ENCODE results near the gene MAN1C1. TPM values are rescaled to one million over a fixed set of nuclear protein-coding genes. Genes with fewer than 3 reads are reported as not detected.

Gene MAN1C1
- total and polyA plus RNA-seq, 9 of the 15 experiments (the other 6 are each of a cell fraction or from before 2014, with no cell fraction given), result 0.04 to 0.44 (median 0.10) TPM; not detected in 3

GRCh38 chr1:25695090-25695770 lies 78.6 kb downstream of the MAN1C1 start (continued):
- no peak for TF ChIP-seq ZBTB33 (CRISPR knock-in tag; IDR thresholded peaks at IDR 0.05)
- TF ChIP-seq MNT (conservative IDR thresholded peaks at IDR 0.05), result peak in 1 of 2 experiments; percentile 27; a peak in 1 of 4 replicates
- peak; percentile 73 for TF ChIP-seq BHLHE40 (IDR thresholded peaks at IDR 0.05; ENCODE audit: low read length)
- TF ChIP-seq CXXC5 (CRISPR knock-in tag; IDR thresholded peaks at IDR 0.05), result 0 out of 2 replicates have a peak, but pooled peaks have one; percentile 35
- TF ChIP-seq TEAD1 (CRISPR knock-in tag; IDR thresholded peaks at IDR 0.05), result 0 out of 4 replicates have a peak, but pooled peaks of 1 of the 2 experiments have one; percentile 49
- TF ChIP-seq, protein P1, sequence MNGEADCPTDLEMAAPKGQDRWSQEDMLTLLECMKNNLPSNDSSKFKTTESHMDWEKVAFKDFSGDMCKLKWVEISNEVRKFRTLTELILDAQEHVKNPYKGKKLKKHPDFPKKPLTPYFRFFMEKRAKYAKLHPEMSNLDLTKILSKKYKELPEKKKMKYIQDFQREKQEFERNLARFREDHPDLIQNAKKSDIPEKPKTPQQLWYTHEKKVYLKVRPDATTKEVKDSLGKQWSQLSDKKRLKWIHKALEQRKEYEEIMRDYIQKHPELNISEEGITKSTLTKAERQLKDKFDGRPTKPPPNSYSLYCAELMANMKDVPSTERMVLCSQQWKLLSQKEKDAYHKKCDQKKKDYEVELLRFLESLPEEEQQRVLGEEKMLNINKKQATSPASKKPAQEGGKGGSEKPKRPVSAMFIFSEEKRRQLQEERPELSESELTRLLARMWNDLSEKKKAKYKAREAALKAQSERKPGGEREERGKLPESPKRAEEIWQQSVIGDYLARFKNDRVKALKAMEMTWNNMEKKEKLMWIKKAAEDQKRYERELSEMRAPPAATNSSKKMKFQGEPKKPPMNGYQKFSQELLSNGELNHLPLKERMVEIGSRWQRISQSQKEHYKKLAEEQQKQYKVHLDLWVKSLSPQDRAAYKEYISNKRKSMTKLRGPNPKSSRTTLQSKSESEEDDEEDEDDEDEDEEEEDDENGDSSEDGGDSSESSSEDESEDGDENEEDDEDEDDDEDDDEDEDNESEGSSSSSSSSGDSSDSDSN (IDR thresholded peaks at IDR 0.05; ENCODE audit: borderline replicate concordance in 1 of 2, low read depth in 2 of 2, low read length in 2 of 2), result 0 out of 4 replicates have a peak, but pooled peaks of 1 of the 2 experiments have one; percentile 36
- TF ChIP-seq, protein P2, sequence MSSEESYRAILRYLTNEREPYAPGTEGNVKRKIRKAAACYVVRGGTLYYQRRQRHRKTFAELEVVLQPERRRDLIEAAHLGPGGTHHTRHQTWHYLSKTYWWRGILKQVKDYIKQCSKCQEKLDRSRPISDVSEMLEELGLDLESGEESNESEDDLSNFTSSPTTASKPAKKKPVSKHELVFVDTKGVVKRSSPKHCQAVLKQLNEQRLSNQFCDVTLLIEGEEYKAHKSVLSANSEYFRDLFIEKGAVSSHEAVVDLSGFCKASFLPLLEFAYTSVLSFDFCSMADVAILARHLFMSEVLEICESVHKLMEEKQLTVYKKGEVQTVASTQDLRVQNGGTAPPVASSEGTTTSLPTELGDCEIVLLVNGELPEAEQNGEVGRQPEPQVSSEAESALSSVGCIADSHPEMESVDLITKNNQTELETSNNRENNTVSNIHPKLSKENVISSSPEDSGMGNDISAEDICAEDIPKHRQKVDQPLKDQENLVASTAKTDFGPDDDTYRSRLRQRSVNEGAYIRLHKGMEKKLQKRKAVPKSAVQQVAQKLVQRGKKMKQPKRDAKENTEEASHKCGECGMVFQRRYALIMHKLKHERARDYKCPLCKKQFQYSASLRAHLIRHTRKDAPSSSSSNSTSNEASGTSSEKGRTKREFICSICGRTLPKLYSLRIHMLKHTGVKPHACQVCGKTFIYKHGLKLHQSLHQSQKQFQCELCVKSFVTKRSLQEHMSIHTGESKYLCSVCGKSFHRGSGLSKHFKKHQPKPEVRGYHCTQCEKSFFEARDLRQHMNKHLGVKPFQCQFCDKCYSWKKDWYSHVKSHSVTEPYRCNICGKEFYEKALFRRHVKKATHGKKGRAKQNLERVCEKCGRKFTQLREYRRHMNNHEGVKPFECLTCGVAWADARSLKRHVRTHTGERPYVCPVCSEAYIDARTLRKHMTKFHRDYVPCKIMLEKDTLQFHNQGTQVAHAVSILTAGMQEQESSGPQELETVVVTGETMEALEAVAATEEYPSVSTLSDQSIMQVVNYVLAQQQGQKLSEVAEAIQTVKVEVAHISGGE (CRISPR knock-in tag; IDR thresholded peaks at IDR 0.05), result 0 out of 6 replicates have a peak, but pooled peaks of 1 of the 3 experiments have one; percentile 42
- TF ChIP-seq GABPA (tag; conservative IDR thresholded peaks at IDR 0.05; ENCODE audit: low read depth), result peak; percentile 61
- TF ChIP-seq CEBPG (CRISPR knock-in tag; IDR thresholded peaks at IDR 0.05), result peak; percentile 63; the same call in 1 of the 2 replicates
- peak; percentile 97 to 99 for TF ChIP-seq CEBPG (tag; conservative IDR thresholded peaks at IDR 0.05 in 1 of 2, IDR thresholded peaks at IDR 0.05 in 1 of 2)
- TF ChIP-seq ZNF239 (CRISPR knock-in tag; IDR thresholded peaks at IDR 0.05), result peak; percentile 7; the same call in 1 of the 2 replicates
- peak; percentile 98 for TF ChIP-seq CEBPB (tag; IDR thresholded peaks at IDR 0.05)
- TF ChIP-seq DEAF1 (CRISPR knock-in tag; IDR thresholded peaks at IDR 0.05), result 0 out of 2 replicates have a peak, but pooled peaks have one; percentile 20
